ENCODE results near the gene SETD5.

The SETD5 gene

DNA sequence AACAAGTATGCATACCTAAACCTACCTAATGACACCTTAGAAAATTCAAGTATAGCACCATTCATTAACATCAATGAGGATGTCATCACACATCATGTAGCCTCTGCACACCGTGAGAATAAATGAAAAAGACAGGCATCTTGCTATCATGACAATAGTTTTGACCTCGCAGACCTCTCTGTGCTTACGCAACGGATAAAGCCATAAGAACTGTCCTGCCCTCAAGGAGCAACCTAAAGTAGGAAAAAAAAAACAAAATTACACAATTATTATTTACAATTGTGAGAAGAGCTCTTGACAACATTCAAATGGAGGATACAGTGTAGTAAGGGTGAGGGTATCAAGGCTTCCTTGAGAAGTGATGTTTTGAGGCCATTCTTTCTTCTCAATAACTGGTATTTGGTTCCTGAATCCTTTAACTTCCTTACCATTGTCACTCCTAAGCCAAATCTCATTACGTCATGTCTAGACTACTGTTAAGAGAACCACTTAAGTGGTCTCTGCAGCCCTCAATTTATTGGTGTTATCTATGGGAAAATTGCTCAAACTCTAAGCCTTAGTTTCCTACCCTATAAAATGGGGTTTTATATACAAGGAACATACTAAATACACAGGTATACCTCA, 7.0 kb upstream of the SETD5 start:
- no peak for DNase-seq

DNA sequence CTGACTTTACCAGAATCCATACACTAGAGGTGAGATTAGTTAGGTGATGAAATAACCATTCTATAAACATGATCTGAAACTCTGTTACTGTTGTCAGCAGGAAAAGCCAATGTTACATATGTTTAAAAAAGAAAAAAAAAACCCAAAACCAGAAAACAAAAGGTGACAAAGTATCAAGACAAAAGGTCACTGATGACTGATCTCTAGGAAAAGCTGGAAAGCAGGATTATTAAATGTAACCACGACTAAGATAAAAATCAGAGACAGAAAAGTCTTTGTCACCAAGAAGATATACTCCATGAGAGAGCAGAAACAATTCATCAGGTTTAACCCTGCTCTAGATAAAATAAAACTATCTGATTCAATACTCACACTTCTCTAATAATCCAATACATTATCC, 5.4 kb upstream of the SETD5 start:
- no peak for DNase-seq

DNA sequence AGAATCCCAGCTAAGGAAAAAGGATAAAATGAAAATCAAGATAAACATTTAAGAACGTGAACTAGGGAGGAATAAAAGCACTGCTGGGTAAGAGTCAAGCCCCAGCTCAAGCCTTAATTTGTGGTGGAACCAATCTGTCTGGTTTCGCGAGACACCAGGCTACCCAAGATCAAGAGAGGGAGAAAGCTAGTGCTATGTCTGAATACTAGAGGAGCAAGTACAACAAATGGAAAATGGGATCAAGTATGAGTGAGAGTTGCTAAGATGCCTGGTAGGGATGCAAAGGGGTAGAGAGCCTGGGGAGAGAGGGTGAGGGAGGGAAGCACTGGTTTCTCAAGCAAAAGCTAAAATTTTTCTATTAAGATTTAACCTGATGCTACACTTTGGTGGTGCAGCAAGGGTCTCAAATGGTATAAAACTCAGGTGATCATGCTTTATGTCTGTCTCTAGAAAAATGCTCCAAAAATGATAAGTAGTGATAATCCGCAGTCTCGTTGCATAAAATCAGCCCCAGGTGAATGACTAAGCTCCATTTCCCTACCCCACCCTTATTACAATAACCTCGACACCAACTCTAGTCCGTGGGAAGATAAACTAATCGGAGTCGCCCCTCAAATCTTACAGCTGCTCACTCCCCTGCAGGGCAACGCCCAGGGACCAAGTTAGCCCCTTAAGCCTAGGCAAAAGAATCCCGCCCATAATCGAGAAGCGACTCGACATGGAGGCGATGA, 1.7 kb upstream of the SETD5 start:
- DNase-seq = no peak

DNA sequence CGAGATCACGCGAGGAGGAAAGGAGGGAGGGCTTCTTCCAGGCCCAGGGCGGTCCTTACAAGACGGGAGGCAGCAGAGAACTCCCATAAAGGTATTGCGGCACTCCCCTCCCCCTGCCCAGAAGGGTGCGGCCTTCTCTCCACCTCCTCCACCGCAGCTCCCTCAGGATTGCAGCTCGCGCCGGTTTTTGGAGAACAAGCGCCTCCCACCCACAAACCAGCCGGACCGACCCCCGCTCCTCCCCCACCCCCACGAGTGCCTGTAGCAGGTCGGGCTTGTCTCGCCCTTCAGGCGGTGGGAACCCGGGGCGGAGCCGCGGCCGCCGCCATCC, 1.1 kb upstream of the SETD5 start:
- DNase-seq = peak; percentile 98

DNA sequence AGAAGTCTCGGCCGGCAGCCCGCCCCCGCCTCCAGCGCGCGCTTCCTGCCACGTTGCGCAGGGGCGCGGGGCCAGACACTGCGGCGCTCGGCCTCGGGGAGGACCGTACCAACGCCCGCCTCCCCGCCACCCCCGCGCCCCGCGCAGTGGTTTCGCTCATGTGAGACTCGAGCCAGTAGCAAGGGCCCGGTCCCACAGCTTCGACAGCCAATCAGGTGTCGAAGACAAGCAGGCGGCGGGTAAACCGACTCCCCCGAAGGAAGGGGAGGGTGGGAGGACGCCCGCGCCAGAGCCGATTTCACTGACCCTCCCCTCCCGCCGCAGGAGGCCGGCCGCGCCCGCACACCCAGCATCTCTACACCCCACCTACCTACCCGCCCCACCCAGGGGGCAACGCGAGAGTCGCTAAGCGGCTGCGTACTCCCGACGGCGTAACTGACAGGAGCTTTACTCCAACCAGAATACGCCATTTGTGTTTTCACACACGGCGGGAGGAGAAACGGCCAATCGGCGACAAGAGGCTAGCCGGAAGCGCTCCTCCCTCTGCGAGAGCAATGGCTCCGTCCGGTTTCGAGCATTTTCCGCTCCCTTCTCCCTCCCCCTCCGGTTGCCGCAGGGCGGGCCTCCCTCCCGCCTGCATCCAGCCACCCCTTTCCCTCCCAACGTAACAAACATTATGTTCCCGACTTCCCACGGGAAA, 633 bp upstream of the SETD5 start:
- peak; percentile 100 for DNase-seq

DNA sequence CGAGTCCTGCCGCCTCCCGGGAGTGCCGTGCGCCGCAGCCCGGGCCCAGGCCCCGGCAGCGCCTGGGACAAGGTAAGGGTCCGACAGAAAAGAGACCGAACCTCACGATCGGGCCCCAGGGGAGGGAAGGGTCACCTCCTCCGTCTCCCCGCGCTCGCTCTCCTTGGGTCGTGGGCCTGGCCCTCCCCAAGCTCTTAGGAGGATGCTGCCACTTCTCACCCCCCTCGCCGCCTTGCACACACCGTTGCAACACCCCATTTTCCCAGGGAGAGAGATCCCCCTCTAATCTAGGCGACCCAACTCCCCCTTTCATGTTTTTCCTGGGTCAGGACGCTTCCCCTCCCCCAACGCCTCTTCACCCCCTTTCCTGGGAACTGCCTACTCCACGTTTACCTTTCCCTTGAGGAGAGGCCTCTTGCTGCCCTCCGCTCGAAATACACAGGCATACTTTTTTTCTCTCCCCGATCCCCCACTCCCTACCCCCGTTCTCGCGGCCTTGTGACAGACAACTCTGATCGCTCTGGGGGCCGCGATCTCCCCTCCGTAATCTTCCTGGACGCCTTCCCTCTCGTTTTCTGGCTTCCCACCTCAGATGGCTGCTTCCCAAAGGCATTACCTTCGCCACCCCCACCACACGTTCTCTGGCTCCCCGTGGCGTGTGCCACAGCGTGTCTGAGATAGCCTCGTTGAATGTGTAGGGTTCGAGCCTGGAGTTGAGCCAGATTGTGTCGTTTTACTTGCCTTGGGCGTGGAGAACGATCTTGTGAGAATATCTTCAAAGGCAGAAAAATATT, 688 bp downstream of the SETD5 start:
- peak; percentile 56 for DNase-seq

DNA sequence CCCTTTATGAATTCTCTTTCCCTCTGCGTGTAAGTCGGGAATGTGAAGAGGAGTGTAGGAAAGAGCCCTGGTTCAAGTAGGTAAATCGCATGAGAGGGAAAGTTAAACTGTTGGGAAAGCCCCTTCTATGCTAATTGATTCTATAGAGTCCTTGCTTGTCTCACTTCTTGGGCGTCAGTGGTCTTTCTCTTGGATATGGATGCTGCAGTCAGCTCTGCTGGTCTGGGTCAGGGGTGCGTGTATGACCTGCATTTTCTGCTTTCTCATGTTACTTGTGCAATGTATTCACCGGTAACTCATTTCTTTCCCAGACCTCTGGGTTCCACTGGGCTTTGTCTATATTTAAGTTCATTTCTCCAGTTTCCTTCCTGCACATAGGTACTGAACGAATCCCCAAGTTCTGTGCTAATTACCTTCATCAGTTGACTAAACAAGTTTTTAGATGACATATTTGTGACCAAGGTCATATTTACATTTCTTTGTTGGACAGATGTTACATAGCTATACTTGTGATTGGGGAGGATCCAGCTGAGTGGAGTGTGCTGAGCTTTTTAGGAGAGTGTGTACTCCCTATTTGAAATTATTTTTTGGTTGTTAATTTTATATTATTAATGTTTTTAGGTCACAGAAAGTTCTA, 1.4 kb downstream of the SETD5 start:
- peak; percentile 28 for DNase-seq

DNA sequence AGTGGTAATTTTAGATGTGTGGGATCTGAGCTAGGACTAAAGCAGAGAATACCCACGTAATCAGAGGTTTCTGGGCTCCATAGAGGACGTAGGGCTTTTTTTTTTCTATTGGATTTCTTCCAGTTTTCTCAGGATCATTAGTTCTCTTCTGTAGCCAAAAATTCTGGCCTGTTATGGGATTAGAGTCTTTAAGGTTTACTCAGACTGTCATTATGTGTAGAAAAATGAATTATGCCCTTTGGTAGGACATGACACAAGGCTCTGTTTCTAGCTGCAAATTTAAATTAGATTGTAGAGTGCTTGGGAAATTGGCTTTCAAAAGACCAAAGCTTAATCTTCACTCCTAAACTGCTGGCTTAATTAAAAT, 1.9 kb downstream of the SETD5 start:
- peak; percentile 28 for DNase-seq

DNA sequence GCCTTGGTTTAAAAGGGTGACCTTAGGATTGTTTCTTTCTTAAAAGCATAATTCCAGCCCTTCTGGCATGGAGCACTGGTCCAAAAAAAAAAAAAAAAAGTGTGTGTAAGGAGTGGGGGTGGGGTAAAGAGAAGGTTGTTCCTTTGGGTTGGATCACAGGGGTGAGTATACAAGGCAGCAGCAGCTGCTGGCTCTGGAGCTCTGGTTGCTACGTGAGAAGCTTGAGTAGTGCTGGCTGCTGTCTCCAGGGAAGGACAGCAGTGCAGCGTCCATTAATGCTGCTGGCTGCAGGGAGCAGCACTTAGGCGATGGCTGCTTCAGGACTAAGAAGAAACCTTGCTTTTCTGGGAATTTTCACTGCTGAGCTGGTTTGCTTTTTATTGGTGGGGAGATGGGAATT, 2.3 kb downstream of the SETD5 start:
- peak; percentile 92 for DNase-seq

DNA sequence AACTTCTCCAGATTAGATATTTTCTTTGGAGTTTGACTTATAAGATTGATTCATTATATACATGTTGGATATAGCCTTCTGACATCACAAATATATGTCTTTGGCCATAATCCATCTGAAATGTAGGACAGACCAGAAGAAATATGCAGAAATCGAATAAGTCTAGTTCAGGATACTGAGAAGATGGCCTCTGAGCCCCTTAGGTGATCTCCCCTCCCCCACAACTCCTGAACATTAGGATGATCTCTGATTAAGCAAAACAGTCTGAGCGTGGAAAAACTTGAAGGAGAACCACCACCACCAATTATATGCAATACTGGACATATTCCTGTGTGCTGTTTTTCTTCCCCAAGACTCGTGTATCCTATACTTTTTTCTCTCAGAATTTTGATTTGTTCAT, 3.2 kb downstream of the SETD5 start:
- no peak for DNase-seq

DNA sequence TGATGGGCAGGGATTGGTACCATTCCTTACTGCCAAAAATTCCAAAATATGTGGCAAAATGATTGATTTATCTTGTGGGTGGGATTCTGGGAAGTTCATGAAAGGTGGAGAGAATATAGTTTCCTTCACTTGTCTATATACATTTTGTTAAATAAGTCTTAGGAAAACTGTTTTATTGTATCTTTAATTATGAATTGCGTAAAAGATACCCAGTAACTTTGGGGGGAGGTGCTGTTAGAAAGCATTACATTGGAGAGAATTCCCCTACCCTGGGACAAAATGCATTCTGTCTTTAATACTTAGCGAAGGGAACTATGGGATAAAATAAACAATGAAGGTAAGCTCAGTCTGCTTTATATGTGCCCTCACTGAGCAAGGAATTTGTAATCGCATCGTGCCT, 4.6 kb downstream of the SETD5 start:
- no peak for DNase-seq

DNA sequence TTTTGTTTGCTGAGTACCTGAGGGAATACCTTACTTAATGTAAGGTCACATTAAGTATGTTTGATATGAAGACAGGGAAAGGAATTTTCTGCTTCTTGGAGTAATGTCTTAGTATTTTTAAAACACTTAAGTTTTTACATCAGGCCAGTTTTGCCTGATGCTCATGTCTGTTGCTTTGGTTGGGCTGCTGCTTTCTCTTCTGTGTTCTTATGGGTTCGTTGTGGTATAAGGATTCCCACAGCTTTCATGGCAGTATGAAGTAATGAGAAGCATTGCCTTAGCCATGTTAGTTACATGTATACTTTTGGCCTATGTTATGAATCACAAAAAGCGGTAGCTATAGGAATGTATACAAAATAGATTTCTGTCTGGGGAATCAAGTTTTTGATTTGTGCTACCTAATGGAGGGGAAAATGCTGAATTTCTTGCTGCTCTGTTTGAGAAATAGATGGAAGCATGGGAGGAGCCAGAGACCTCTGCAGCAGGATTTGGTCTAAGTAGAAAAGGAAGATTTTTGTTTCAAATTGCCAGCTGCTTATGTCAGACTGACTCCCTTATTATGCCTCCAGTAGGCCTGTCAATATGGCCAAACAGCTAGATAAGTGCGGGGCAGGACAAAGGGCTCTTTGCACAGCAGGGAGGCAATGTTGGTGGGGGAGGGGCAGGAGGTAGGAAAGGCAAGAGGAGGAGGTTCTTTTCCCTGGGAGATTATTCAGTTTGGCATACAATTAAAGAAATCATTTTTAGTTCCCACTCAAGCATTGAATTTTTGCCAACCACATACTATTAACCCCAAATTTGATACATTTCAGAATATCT, 5.2 kb downstream of the SETD5 start:
- DNase-seq = peak; percentile 43

DNA sequence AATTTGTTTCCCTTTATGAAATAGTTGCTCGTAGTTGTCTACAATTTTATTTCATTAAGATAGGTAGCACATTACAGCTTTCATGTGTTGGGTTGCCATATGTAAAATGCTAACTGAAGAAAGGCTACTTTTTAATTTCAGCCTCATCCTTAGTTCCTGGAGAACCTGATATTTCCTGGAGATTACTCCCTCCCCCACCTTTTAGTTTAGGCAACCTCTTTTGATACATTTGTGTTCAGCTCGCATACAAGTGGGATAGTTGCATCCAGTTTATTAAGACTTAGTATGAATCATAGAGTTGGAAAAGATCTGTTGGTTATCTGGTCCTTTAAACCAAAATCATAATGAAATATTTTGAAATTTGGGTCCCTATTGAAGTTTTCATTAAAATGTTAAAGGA, 6.0 kb downstream of the SETD5 start:
- no peak for DNase-seq

DNA sequence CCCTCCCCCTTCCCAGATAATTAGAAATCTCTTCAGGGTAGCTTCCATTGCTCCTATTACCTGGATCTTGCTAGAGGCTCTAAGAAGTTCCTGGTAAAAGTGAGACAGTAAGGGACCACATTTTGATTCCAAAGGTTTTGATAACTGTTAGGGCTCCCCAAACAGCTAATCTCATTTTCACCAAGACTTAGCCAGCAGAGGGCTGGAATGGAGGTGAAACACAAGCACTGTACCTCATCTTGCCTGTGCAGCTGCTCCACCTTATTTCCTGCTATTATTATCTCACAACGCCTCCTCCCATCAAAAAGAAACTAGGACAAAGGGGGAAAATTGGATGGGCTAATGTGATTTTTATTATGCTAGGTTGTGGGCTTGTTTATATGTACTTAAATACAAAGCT, 7.3 kb downstream of the SETD5 start:
- no peak for DNase-seq

DNA sequence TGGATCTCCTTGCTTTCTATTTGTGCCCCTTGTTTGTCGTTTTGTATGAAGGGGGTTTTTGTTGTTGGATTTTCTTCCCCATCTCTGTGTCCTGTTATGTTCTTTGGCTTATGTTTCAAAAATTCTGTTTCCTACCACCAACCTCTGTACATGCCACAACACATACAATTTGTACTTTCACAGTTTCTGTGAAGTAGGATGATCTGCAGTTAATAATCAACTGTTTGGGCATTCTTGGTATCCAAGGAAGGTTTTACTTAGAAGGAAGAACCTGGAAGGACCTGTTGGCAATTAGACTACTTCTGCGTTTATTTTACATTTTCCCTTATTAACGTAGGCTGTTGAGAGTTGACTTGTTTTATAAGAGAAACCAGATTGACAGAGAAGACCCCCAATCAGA, 8.3 kb downstream of the SETD5 start:
- DNase-seq = no peak

DNA sequence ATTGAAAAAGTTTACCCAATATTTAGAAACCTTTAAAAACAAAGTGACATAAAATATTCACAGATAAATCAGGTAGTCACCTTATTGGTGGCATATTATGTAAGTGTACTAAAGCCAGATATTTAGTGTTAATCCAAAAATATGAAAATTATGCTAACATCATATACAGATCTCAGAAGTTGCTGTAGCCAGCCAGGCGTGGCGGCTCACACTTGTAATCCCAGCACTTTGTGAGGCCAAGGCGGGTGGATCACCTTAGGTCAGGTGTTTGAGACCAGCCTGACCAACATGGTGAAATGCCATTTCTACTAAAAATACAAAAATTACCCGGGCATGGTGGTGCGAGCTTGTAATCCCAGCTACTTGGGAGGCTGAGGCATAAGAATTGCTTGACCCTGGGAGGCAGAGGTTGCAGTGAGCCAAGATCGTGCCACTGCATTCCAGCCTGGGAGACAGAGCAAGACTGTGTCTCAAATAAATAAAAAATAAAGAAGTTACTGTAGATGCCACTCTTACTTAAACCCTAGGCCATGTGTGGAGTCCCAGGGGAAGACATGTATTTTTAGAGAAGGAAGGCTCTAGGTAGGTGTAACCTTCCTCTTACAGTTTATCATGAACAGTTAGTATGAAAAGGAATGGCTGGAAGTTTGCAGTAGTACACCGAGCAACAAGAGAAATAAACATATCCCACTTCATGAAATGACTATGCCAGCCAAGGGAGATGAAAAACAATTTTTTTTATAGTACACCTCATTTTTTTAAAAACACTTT, 9.6 kb downstream of the SETD5 start:
- DNase-seq = no peak

DNA sequence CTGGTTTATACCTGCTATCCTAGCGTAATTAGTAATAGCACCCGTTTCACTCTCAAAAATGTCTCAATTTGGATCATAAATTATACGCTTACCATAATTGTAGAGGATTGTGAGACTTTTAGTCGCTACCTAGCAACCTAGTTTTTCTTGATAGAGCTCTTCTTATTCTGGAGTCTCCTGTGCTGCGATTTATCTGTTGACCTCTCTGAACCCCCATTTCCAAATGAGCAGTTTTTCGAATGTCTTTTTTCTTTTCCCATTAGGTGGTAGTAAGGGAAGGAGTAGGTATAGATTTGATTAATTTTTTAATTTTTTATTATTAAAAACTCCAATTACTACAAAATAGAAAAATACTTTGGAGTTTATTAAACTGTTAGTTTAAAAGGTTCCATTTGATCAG, 10.6 kb downstream of the SETD5 start:
- no peak for DNase-seq

DNA sequence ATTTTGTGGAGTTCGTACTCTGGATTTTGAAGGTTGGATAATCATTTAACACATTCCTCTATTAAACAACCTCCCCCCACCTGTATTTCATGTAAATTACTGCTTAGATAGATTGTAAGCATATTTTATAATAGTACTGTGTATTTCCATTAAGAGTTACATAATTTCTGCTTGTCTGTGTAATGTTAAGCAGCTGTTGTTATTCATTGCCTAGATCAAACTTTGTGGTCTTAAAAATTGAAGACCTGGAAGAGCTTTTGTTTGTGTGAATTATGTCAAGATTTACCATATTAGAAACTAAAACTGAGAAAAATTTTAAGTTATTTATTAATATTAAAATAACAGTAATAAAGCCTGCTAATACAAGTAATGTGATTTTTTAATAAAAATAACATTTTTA, 11.1 kb downstream of the SETD5 start:
- no peak for DNase-seq

DNA sequence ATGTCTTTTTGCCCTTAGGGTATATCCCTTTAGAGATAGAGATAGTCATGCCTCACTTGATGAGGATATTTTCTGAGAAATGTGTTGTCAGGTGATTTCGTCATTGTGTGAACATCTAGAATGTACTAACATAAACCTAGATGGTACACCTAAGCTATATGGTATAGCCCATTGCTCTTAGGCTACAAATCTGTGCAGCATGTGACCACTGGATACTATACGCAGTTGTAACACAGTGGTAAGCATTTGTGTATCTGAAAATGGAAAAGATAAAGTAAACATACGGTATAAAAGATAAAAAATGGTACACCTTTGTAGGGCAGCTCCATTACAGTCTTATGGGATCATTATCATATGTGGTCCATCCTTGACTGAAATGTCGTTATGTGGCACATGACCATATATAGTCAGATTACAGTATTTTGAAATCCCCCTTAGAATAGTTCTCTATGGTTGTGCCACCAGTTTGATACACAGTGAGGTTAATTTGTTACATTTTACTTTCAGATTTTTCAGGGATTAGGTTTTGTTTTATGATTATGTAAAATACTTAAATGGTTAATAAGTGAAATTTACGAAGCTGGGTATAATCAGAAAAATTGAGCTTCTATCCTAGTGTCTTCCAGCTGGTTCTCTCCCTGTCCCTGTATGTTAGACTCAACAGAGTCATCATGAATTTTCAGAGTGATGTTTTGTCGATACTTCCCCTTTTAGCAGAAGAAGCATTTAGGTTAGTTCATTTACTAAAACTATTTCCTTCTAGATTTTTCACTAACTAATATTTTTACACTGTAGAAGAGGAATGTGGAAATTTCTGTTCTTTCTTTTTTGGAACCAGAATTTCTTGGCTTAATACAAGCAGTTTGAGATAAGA, 12.8 kb downstream of the SETD5 start:
- no peak for DNase-seq

DNA sequence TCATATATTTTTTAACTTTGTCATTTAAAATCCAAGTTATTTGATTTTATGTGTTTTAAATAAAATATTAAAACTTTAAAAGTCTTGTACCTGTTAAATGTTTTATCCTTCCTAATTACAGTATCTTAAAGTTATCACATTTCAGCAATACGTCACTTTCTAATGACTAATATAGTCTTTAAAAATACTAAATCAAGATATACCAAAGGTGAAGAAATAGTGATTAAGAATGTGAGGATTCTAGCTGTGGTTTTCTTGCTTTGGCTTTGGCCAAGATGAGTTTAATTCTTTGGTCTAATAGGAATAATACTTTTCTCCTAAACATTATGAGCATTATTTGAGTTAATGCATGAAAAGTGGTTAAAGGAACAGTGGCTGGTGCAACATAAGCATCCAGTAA, 13.9 kb downstream of the SETD5 start:
- no peak for DNase-seq

DNA sequence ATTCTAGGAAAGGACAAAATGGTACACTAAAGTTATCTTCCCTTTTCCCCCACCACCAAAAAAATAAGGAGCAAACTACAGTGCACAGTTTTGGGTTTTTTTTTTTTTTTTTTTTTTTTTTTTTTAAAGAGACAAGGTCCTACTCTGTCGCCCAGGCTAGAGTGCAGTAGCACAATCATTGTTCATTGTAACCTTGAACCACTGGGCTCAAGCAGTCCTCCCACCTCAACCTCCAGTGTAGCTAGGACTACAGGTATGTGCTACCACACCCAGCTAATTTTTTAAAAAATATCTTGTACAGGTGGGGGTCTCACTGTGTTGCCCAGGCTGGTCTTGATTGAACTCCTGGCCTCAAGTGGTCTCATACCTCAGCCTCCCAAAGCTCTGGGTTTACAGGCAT, 14.9 kb downstream of the SETD5 start:
- no peak for DNase-seq
